EH (cell line): Measurements from ENCODE around the gene TBCCD1.
"Not testable (repeated sequence)": the region's sequence is repeated elsewhere in the genome, so short reads cannot be mapped to it uniquely, and the experiment has no call there.

Source experiments
- DNase-seq: peaks from one replicate; pipeline ENCODE4 v3.0.0-alpha.2; 2015; ENCODE audit warnings: low read depth

TBCCD1 gene

DNA sequence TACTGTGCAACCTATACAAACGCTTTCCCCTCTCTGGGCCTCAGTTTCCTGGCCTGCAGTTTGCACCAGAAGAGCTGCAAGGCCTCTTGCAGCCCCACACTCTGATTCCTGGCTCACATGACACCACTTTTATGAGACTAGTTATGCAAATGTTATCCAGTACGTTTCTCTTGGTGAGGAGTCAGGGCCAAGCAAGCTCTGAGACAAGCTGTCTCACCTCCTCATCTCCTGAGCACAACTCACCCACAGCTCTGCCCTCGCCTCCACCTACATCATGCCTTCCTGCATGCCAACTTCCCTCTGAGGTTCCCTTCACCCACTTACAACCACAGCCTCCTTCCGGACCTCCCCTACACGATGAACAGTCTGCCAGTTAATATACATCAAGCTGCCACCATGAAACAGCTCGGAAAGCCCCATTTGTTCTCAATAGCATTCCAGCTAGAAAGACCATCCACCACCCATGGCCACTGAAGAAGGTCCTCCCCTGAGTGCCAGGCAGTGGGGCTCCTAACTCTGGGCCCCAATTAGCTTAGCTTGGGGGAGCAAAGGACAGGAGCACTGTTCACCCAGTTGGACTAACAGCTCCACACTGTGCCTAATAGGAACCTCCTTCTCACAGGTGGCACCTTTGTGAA lies 48.0 kb downstream of the TBCCD1 start:
- DNase-seq, result no peak

- DNase-seq, result no peak
Observed at GRCh38 chr3:186517218-186517617, 49.9 kb downstream of the TBCCD1 start.

- DNase-seq, result no peak
Observed at GRCh38 chr3:186516646-186517045, 50.5 kb downstream of the TBCCD1 start.

DNA sequence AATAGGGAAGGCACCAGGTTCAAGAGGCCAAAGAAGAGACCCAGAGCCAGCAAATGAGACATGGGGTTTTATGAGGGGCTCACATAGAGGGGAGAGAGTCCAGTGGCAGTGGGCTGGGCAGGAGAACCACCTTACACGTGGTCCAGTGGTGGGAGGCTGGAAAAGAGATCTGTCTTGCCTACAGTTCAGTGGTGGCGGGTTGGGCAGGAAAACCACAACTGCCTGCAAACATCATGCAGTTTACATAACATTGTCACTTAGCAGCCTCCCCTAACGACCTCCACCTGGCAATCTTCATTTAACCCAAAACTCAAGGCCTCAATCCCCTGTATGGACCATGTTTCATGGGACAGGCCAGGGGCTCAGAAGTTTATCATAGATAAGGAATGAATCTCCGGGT lies 52.0 kb downstream of the TBCCD1 start:
- DNase-seq, result no peak

GRCh38 chr3:186514296-186515002 lies 52.7 kb downstream of the TBCCD1 start:
- DNase-seq, result no peak

- DNase-seq, result no peak
Observed at GRCh38 chr3:186513386-186513785, 53.8 kb downstream of the TBCCD1 start.

GRCh38 chr3:186512570-186513302 lies 54.4 kb downstream of the TBCCD1 start:
- no peak for DNase-seq

DNA sequence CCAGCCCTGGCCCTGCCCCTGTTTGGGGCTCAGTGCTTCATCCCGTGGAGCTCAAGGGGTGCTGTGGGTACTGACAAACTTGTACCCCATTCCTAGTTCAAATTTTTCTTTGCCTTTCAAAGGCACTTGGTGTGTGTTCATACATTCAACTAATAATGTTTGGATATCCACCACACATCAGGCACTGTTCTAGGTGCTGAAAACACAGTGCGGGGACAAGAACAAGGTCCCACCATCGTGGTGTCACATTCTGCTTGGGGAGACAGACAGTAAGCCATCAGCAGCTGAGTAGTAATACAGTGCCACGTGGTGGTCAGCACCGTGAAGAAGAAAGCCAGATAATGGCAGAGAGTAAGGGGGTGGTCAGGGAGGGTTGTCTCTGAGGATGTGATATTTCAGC lies 55.4 kb downstream of the TBCCD1 start:
- DNase-seq, result no peak

DNA sequence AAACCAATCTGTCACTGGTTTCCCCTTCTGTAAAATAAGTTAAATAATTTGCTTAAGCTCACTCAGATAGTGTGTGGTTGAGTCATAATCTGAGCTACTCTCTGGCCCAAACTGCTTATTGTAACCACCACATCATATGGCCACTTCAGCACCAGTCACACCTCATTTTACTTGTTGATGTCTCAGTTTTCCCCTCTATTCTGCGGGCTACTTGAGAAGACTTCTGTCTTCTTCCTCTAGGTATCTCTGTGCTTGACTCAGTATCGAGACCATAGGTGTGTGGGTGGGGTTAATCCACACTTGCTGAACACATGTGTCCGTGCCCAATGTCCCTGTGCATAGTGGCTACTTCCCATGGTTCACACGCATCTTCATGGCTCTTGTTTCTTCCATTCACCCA lies 55.9 kb downstream of the TBCCD1 start:
- no peak for DNase-seq

GRCh38 chr3:186510374-186511079 lies 56.6 kb downstream of the TBCCD1 start:
- no peak for DNase-seq

GRCh38 chr3:186509423-186509822 lies 57.7 kb downstream of the TBCCD1 start:
- no peak for DNase-seq

DNA sequence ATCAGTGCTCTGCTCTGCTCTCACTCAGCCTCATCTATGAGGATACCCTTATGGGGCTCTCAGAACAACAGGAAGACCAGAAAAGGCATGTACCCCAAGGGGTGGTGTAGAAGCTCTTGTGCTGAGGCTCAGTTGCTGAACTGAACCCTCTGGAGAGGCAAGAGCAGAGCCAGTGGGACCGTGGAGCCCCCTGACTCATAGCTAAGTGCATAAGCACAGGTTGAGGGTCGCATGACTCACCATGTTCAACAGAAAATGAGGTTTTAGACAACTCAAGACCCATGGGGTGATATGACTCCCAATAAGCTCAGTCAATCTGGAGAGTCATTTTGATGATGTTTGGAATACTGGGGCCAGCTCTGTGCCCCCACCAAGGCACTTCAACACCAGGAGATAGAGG lies 60.3 kb downstream of the TBCCD1 start:
- DNase-seq, result no peak

DNA sequence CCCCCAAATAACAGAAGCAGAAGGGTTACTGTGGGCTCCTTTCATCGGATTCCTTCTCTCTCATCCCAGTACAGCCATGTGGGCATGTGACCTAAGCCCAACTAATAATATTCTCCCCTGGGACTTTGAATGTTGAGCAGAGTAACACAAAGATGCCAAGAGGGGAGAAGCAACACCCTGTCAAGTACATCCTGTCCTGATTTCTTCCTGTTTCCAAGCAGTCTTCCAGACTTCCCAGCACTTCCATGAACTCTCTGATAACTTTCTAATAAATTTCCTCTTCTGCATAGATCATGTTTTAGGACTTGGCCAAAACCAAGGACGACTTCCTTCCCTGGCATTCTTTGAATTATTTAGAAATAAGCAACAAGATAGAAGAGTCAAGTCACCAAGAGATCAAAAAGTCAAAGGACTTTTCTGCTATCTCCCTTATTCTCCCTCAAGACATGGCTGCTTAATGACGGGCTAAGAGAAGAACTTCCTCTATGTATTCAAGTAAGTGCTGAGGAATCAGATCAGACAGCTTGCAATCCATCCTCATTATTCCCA lies 60.9 kb downstream of the TBCCD1 start:
- no peak for DNase-seq

- no peak for DNase-seq
Observed at GRCh38 chr3:186502966-186503712, 64.0 kb downstream of the TBCCD1 start.

GRCh38 chr3:186502138-186502948 lies 64.8 kb downstream of the TBCCD1 start:
- no peak for DNase-seq

DNA sequence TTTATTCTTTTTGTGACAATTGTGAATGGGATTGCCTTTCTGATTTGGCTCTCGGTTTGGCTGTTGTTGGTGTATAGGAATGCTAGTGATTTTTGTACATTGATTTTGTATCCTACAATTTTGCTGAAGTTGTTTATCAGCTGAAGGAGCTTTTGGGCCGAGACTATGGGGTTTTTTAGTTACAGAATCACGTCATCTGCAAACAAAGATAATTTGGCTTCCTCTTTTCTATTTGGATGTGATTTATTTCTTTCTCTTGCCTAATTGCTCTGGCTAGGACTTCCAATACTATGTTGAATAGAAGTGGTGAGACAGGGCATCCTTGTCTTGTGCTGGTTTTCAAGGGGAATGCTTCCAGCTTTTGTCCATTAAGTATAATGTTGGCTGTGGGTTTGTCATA lies 67.2 kb downstream of the TBCCD1 start:
- not testable (repeated sequence) for DNase-seq

GRCh38 chr3:186498022-186498421 lies 69.1 kb downstream of the TBCCD1 start:
- DNase-seq, result not testable (repeated sequence)

GRCh38 chr3:186497608-186498007 lies 69.5 kb downstream of the TBCCD1 start:
- DNase-seq, result no peak

GRCh38 chr3:186496635-186497034 lies 70.5 kb downstream of the TBCCD1 start:
- DNase-seq, result no peak
